GM23338 (cell line): ENCODE results near the gene PIAS1. TPM values are rescaled to one million over a fixed set of nuclear protein-coding genes. Genes with fewer than 3 reads are reported as not detected.
A peak's percentile ranks its signal among the peaks of the same experiment; 100 is the strongest.

Experiments
- ATAC-seq: fragments of 200-7000 bp; cut with Tn5 transposase; 3 replicates; pipeline ENCODE4 v1.9.1; 2020
- DNase-seq: peaks from one replicate; pipeline ENCODE4 v3.0.0-alpha.2; 2015; ENCODE audit warnings: low spot score
- H2AFZ ChIP-seq: fragments of 200-600 bp; sonication (generic); 2 replicates; pipeline ENCODE4 v1.8.0; 2016; ENCODE audit warnings: antibody characterized with exemption, mild to moderate bottlenecking, moderate library complexity
- H3F3A ChIP-seq: fragments of 200-600 bp; sonication (generic); replicated peaks from 2 replicates; pipeline ENCODE4 v1.8.0; 2017; ENCODE audit warnings: antibody characterized with exemption, mixed run types, low read depth
- H3K27ac ChIP-seq: fragments of 200-600 bp; sonication (generic); 2 replicates; pipeline ENCODE4 v1.6.1; 2016; ENCODE audit warnings: low read depth
- H3K27me3 ChIP-seq: fragments of 200-600 bp; sonication (generic); 2 replicates; pipeline ENCODE4 v1.8.0; 2016; ENCODE audit warnings: mild to moderate bottlenecking, mixed run types, moderate library complexity; ENCODE audit not compliant: insufficient read depth
- H3K36me3 ChIP-seq: fragments of 200-600 bp; sonication (generic); 2 replicates; pipeline ENCODE4 v1.8.0; 2016; ENCODE audit warnings: mild to moderate bottlenecking; ENCODE audit not compliant: insufficient read depth
- H3K4me1 ChIP-seq: fragments of 200-600 bp; sonication (generic); 2 replicates; pipeline ENCODE4 v1.8.0; 2016; ENCODE audit warnings: mild to moderate bottlenecking, moderate library complexity; ENCODE audit not compliant: insufficient read depth
- H3K4me2 ChIP-seq: fragments of 200-600 bp; sonication (generic); 2 replicates; pipeline ENCODE4 v1.7.1; 2017; ENCODE audit warnings: mixed run types
- H3K4me3 ChIP-seq: fragments of 200-600 bp; sonication (generic); 2 replicates; pipeline ENCODE4 v1.6.1; 2016; ENCODE audit warnings: mixed run types
- H3K79me2 ChIP-seq: fragments of 200-600 bp; sonication (generic); replicated peaks from 2 replicates; pipeline ENCODE4 v1.8.0; 2017; ENCODE audit warnings: mild to moderate bottlenecking; ENCODE audit not compliant: insufficient read depth
- H3K9me2 ChIP-seq: fragments of 200-600 bp; sonication (generic); 2 replicates; pipeline ENCODE4 v1.8.0; 2017; ENCODE audit not compliant: insufficient read depth
- H4K20me1 ChIP-seq: fragments of 200-600 bp; sonication (generic); replicated peaks from 2 replicates; pipeline ENCODE4 v1.8.0; 2017; ENCODE audit warnings: mild to moderate bottlenecking; ENCODE audit not compliant: insufficient read depth
- H3K27ac Mint-ChIP-seq: 2 replicates; pipeline ENCODE4 v1.8.0; 2020; ENCODE audit warnings: inconsistent platforms, mild to moderate bottlenecking, moderate library complexity, mixed read lengths
- H3K27me3 Mint-ChIP-seq: 3 replicates; pipeline ENCODE4 v1.8.0; 2022; ENCODE audit warnings: low read depth, mild to moderate bottlenecking, moderate library complexity, mixed read lengths, inconsistent platforms; ENCODE audit not compliant: insufficient read depth, poor library complexity
- H3K36me3 Mint-ChIP-seq: 3 replicates; pipeline ENCODE4 v1.8.0; 2021; ENCODE audit warnings: low read depth, mild to moderate bottlenecking, inconsistent platforms, moderate library complexity, mixed read lengths
- H3K4me1 Mint-ChIP-seq: 3 replicates; pipeline ENCODE4 v1.8.0; 2020; ENCODE audit warnings: mild to moderate bottlenecking, inconsistent platforms, mixed read lengths
- H3K4me3 Mint-ChIP-seq: 3 replicates; pipeline ENCODE4 v1.8.0; 2021; ENCODE audit warnings: moderate library complexity, mild to moderate bottlenecking, inconsistent platforms, mixed read lengths
- H3K9me3 Mint-ChIP-seq: 3 replicates; pipeline ENCODE4 v1.8.0; 2020; ENCODE audit warnings: moderate library complexity, mild to moderate bottlenecking, inconsistent platforms, mixed read lengths
- CREB1 ChIP-seq: fragments of 250-450 bp; sonication (Bioruptor Pico); IDR thresholded peaks from 2 replicates; pipeline ENCODE4 v1.5.0; 2020; ENCODE audit warnings: low read depth, mild to moderate bottlenecking, moderate library complexity
- EZH2 ChIP-seq: fragments of 200-600 bp; sonication (generic); IDR thresholded peaks from one replicate; pipeline ENCODE4 v1.8.0; 2017; ENCODE audit warnings: antibody characterized with exemption, mild to moderate bottlenecking, low read depth; ENCODE audit not compliant: unreplicated experiment
- EZH2phosphoT487 ChIP-seq: fragments of 200-600 bp; sonication (generic); IDR thresholded peaks from one replicate; pipeline ENCODE4 v1.8.1; 2018; ENCODE audit warnings: antibody characterized with exemption; ENCODE audit not compliant: unreplicated experiment
- JUNB ChIP-seq: IDR thresholded peaks from one replicate; pipeline ENCODE4 v1.6.1; 2016; ENCODE audit warnings: antibody characterized with exemption; ENCODE audit not compliant: unreplicated experiment
- NANOG ChIP-seq: IDR thresholded peaks from 2 replicates; pipeline ENCODE4 v1.6.1; 2016; ENCODE audit warnings: antibody characterized with exemption, borderline replicate concordance
- POLR2AphosphoS5 ChIP-seq: IDR thresholded peaks from 2 replicates; pipeline ENCODE4 v1.6.1; 2016; ENCODE audit warnings: antibody characterized with exemption, low read depth
- STAT1 ChIP-seq: IDR thresholded peaks from one replicate; pipeline ENCODE4 v1.6.1; 2016; ENCODE audit warnings: antibody characterized with exemption; ENCODE audit not compliant: unreplicated experiment
- ZNF114 ChIP-seq: fragments of 250-450 bp; sonication (Bioruptor Pico); IDR thresholded peaks from 2 replicates; pipeline ENCODE4 v1.5.0; 2020; ENCODE audit warnings: mild to moderate bottlenecking, moderate library complexity
- ZNF331 ChIP-seq: fragments of 250-450 bp; sonication (Bioruptor Pico); IDR thresholded peaks from 2 replicates; pipeline ENCODE4 v1.5.0; 2020; ENCODE audit warnings: low read depth, mild to moderate bottlenecking, moderate library complexity
- polyA plus RNA-seq: library from polyadenylated mRNA; unstranded; fragments of >200 nt; fragmentation: Nextera tagmentation; extraction: Ambion mirVana; gene quantifications from 2 replicates; pipeline ENCODE4 v1.2.1, GENCODE V29; 2016
- total RNA-seq: library from RNA; depleted of rRNA; stranded (reverse); fragments of >200 nt; shearing (Covaris generic); gene quantifications from 2 replicates; pipeline ENCODE4 v1.2.3, GENCODE V29; 2014
- TF ChIP-seq, protein P1 (sequence below): fragments of 250-450 bp; sonication (Bioruptor Pico); IDR thresholded peaks from 2 replicates; pipeline ENCODE4 v1.5.0; 2020; ENCODE audit warnings: mild to moderate bottlenecking, moderate library complexity
- TF ChIP-seq, protein P2 (sequence below): IDR thresholded peaks from 2 replicates; pipeline ENCODE4 v1.6.1; 2016; ENCODE audit warnings: antibody characterized with exemption
- TF ChIP-seq, protein P3 (sequence below): IDR thresholded peaks from one replicate; pipeline ENCODE4 v1.6.1; 2018; ENCODE audit warnings: antibody characterized with exemption; ENCODE audit not compliant: unreplicated experiment

PIAS1 gene
- total and polyA plus RNA-seq, 2 experiments from 2014 or later = 30.7 to 32.1 TPM

DNA sequence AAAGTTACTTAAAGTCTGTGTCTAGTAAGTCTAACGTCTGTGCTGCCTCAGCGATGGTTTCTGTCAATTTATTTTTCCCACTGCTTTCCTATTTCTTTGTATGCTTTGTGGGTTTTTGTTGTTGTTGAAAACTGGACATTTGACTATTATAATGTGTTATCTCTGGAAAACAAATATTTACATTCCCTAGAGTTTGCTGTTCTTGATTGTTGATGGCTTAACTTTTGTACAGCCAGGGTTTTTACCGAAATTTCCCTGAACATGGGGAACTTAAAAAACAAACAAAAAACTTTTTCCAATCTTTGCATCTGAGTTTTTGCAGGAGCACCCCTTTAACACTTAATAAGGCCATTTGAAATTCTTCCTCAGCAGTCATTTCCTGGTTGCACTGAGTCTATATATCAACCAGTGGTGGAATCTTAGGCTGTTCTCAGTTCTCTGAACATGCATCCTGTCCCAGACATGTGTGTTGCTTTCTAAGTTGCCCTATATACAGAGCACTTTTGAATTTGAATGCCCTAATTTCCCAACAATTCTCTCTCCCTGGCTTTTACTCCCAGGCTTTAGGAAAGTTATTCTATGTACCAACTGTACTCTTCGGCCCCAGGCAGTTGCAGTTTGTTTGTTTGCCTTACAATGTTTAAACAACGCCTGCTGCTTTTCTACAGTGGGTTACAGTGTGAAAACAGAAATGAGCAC is 11.8 kb upstream of the PIAS1 start (continued):
- TF ChIP-seq, protein P1, sequence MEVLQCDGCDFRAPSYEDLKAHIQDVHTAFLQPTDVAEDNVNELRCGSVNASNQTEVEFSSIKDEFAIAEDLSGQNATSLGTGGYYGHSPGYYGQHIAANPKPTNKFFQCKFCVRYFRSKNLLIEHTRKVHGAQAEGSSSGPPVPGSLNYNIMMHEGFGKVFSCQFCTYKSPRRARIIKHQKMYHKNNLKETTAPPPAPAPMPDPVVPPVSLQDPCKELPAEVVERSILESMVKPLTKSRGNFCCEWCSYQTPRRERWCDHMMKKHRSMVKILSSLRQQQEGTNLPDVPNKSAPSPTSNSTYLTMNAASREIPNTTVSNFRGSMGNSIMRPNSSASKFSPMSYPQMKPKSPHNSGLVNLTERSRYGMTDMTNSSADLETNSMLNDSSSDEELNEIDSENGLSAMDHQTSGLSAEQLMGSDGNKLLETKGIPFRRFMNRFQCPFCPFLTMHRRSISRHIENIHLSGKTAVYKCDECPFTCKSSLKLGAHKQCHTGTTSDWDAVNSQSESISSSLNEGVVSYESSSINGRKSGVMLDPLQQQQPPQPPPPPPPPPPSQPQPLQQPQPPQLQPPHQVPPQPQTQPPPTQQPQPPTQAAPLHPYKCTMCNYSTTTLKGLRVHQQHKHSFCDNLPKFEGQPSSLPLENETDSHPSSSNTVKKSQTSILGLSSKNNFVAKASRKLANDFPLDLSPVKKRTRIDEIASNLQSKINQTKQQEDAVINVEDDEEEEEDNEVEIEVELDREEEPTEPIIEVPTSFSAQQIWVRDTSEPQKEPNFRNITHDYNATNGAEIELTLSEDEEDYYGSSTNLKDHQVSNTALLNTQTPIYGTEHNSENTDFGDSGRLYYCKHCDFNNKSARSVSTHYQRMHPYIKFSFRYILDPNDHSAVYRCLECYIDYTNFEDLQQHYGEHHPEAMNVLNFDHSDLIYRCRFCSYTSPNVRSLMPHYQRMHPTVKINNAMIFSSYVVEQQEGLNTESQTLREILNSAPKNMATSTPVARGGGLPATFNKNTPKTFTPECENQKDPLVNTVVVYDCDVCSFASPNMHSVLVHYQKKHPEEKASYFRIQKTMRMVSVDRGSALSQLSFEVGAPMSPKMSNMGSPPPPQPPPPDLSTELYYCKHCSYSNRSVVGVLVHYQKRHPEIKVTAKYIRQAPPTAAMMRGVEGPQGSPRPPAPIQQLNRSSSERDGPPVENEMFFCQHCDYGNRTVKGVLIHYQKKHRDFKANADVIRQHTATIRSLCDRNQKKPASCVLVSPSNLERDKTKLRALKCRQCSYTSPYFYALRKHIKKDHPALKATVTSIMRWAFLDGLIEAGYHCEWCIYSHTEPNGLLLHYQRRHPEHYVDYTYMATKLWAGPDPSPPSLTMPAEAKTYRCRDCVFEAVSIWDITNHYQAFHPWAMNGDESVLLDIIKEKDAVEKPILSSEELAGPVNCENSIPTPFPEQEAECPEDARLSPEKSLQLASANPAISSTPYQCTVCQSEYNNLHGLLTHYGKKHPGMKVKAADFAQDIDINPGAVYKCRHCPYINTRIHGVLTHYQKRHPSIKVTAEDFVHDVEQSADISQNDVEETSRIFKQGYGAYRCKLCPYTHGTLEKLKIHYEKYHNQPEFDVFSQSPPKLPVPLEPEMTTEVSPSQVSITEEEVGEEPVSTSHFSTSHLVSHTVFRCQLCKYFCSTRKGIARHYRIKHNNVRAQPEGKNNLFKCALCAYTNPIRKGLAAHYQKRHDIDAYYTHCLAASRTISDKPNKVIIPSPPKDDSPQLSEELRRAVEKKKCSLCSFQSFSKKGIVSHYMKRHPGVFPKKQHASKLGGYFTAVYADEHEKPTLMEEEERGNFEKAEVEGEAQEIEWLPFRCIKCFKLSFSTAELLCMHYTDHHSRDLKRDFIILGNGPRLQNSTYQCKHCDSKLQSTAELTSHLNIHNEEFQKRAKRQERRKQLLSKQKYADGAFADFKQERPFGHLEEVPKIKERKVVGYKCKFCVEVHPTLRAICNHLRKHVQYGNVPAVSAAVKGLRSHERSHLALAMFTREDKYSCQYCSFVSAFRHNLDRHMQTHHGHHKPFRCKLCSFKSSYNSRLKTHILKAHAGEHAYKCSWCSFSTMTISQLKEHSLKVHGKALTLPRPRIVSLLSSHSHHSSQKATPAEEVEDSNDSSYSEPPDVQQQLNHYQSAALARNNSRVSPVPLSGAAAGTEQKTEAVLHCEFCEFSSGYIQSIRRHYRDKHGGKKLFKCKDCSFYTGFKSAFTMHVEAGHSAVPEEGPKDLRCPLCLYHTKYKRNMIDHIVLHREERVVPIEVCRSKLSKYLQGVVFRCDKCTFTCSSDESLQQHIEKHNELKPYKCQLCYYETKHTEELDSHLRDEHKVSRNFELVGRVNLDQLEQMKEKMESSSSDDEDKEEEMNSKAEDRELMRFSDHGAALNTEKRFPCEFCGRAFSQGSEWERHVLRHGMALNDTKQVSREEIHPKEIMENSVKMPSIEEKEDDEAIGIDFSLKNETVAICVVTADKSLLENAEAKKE = no peak
- TF ChIP-seq ZNF114 (CRISPR knock-in tag) (no peak), STAT1 (no peak), EZH2phosphoT487 (no peak)

DNA sequence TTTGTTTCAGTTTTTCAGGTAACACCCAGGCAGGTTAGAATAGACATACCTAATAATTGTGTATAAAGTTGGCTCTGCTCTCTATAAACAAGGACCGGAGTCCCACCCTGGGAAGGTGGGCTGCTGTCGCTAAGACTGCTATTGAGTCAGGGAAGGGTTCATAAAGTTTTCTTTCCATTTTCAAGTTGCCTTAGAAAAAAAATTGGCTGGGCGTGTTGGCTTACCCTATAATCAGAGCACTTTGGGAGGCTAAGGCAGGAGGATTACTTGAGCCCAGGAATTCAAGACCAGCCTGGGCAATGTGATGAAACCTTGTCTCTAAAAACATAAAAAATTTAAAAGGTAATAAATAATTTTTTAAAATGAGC is 11.3 kb upstream of the PIAS1 start:
- peaks cover 2% of the 10 kb centered on the region; the same call in 1 of the 3 replicates for H3K36me3 Mint-ChIP-seq
- TF ChIP-seq NANOG = no peak
- TF ChIP-seq, protein P2, sequence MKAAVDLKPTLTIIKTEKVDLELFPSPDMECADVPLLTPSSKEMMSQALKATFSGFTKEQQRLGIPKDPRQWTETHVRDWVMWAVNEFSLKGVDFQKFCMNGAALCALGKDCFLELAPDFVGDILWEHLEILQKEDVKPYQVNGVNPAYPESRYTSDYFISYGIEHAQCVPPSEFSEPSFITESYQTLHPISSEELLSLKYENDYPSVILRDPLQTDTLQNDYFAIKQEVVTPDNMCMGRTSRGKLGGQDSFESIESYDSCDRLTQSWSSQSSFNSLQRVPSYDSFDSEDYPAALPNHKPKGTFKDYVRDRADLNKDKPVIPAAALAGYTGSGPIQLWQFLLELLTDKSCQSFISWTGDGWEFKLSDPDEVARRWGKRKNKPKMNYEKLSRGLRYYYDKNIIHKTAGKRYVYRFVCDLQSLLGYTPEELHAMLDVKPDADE = no peak
- TF ChIP-seq CREB1 (CRISPR knock-in tag) = no peak
- TF ChIP-seq, protein P3, sequence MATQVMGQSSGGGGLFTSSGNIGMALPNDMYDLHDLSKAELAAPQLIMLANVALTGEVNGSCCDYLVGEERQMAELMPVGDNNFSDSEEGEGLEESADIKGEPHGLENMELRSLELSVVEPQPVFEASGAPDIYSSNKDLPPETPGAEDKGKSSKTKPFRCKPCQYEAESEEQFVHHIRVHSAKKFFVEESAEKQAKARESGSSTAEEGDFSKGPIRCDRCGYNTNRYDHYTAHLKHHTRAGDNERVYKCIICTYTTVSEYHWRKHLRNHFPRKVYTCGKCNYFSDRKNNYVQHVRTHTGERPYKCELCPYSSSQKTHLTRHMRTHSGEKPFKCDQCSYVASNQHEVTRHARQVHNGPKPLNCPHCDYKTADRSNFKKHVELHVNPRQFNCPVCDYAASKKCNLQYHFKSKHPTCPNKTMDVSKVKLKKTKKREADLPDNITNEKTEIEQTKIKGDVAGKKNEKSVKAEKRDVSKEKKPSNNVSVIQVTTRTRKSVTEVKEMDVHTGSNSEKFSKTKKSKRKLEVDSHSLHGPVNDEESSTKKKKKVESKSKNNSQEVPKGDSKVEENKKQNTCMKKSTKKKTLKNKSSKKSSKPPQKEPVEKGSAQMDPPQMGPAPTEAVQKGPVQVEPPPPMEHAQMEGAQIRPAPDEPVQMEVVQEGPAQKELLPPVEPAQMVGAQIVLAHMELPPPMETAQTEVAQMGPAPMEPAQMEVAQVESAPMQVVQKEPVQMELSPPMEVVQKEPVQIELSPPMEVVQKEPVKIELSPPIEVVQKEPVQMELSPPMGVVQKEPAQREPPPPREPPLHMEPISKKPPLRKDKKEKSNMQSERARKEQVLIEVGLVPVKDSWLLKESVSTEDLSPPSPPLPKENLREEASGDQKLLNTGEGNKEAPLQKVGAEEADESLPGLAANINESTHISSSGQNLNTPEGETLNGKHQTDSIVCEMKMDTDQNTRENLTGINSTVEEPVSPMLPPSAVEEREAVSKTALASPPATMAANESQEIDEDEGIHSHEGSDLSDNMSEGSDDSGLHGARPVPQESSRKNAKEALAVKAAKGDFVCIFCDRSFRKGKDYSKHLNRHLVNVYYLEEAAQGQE = no peak
- no peak for TF ChIP-seq JUNB
- no peak for TF ChIP-seq ZNF331 (CRISPR knock-in tag)
- TF ChIP-seq POLR2AphosphoS5 = no peak
- TF ChIP-seq EZH2phosphoT487 = no peak
- TF ChIP-seq STAT1 = no peak
- no peak for TF ChIP-seq EZH2
- TF ChIP-seq ZNF114 (CRISPR knock-in tag) = no peak

More for the DNA sequence above, 11.3 kb upstream of the PIAS1 start:
- no peak overlapping the region for H3K4me2 ChIP-seq
- no peaks in the 10 kb centered on the region for H4K20me1 ChIP-seq
- no peaks in the 10 kb centered on the region for H3K27me3 ChIP-seq
- H3K9me2 ChIP-seq = no peaks in the 10 kb centered on the region
- H3K36me3 ChIP-seq = no peaks in the 10 kb centered on the region
- H3K27me3 Mint-ChIP-seq = no peaks in the 10 kb centered on the region
- no peak overlapping the region for H3K27ac Mint-ChIP-seq
- H3K9me3 Mint-ChIP-seq = peaks cover 9% of the 10 kb centered on the region
- H3K4me1 ChIP-seq = no peaks in the 10 kb centered on the region
- H3K27ac ChIP-seq = no peak overlapping the region
- ATAC-seq = no peak
- H3K4me3 Mint-ChIP-seq = no peak overlapping the region
- H3K79me2 ChIP-seq = no peaks in the 10 kb centered on the region
- H3K4me1 Mint-ChIP-seq = no peaks in the 10 kb centered on the region
- no peaks in the 10 kb centered on the region for H3F3A ChIP-seq
- peak overlapping the region; percentile 23; the same call in 1 of the 2 replicates for H2AFZ ChIP-seq
- H3K4me3 ChIP-seq = no peak overlapping the region
- no peak for DNase-seq
